ENCODE results near the gene SCN1A. TPM values are rescaled to one million over a fixed set of nuclear protein-coding genes. Genes with fewer than 3 reads are reported as not detected.

Gene SCN1A
- total and polyA plus RNA-seq, 2 of the 13 experiments (the other 11 are each of a cell fraction or from before 2014, with no cell fraction given) = 19.9 to 39.4 TPM

DNA sequence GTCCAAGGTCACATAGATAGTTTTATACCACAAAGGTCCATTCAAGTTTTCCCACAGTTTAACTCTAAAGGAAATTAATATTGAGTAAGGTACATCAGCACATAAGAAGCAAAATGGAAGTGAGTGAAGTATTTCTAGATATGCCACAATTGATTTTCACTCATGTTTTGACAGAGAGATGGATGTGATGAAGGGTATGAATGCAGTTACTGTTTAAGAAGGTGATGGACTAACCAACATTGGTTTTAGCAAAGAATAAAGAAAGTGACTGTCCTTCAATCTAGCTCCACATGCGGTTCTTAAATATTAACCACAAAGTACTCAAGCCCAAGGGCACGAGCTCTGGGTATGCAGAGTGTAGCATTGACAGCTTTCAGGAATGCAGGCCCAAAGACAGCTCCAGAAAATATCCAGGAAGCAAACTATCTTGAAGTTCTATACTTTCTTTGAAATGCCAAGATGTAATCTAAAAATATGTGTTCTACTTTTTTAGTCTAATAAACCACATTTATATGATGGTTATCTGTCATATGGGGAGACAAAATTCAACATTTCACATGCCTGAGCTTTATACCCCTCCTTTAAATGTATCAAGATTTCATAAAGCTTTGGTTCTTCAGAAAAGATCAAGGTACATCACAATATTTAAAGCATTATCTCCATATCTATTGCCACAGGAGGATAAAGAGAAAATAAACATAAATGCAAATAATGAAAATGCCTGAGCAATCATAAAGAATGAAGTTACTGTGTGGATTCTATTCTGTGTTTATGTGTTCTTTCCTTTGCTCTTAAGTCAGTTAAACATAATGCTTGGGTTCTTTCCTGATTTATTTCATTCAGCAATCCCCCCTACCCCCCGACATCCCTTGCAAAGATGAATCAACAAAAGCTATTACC is 6.7 kb upstream of the SCN1A start (continued):
- TF ChIP-seq, protein P1, sequence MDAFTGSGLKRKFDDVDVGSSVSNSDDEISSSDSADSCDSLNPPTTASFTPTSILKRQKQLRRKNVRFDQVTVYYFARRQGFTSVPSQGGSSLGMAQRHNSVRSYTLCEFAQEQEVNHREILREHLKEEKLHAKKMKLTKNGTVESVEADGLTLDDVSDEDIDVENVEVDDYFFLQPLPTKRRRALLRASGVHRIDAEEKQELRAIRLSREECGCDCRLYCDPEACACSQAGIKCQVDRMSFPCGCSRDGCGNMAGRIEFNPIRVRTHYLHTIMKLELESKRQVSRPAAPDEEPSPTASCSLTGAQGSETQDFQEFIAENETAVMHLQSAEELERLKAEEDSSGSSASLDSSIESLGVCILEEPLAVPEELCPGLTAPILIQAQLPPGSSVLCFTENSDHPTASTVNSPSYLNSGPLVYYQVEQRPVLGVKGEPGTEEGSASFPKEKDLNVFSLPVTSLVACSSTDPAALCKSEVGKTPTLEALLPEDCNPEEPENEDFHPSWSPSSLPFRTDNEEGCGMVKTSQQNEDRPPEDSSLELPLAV (CRISPR knock-in tag; conservative IDR thresholded peaks at IDR 0.05; ENCODE audit: low read depth) = no peak
- TF ChIP-seq RAD21 (CRISPR knock-in tag; IDR thresholded peaks at IDR 0.05) (no peak), FOXK1 (CRISPR knock-in tag; IDR thresholded peaks at IDR 0.05; ENCODE audit: borderline replicate concordance, low read depth) (no peak; the same call in none of the 2 replicates), ZNF768 (CRISPR knock-in tag; IDR thresholded peaks at IDR 0.05) (no peak), NCOA2 (CRISPR knock-in tag; IDR thresholded peaks at IDR 0.05) (peak; percentile 97), MIXL1 (CRISPR knock-in tag; IDR thresholded peaks at IDR 0.05) (peak; percentile 94), ZNF569 (CRISPR knock-in tag; IDR thresholded peaks at IDR 0.05; ENCODE audit: borderline replicate concordance) (no peak)
- TF ChIP-seq, protein P2, sequence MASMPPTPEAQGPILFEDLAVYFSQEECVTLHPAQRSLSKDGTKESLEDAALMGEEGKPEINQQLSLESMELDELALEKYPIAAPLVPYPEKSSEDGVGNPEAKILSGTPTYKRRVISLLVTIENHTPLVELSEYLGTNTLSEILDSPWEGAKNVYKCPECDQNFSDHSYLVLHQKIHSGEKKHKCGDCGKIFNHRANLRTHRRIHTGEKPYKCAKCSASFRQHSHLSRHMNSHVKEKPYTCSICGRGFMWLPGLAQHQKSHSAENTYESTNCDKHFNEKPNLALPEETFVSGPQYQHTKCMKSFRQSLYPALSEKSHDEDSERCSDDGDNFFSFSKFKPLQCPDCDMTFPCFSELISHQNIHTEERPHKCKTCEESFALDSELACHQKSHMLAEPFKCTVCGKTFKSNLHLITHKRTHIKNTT (CRISPR knock-in tag; IDR thresholded peaks at IDR 0.05) = no peak
- TF ChIP-seq, protein P3, sequence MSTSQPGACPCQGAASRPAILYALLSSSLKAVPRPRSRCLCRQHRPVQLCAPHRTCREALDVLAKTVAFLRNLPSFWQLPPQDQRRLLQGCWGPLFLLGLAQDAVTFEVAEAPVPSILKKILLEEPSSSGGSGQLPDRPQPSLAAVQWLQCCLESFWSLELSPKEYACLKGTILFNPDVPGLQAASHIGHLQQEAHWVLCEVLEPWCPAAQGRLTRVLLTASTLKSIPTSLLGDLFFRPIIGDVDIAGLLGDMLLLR (CRISPR knock-in tag; IDR thresholded peaks at IDR 0.05) = no peak
- TF ChIP-seq, protein P4, sequence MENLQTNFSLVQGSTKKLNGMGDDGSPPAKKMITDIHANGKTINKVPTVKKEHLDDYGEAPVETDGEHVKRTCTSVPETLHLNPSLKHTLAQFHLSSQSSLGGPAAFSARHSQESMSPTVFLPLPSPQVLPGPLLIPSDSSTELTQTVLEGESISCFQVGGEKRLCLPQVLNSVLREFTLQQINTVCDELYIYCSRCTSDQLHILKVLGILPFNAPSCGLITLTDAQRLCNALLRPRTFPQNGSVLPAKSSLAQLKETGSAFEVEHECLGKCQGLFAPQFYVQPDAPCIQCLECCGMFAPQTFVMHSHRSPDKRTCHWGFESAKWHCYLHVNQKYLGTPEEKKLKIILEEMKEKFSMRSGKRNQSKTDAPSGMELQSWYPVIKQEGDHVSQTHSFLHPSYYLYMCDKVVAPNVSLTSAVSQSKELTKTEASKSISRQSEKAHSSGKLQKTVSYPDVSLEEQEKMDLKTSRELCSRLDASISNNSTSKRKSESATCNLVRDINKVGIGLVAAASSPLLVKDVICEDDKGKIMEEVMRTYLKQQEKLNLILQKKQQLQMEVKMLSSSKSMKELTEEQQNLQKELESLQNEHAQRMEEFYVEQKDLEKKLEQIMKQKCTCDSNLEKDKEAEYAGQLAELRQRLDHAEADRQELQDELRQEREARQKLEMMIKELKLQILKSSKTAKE (CRISPR knock-in tag; IDR thresholded peaks at IDR 0.05; ENCODE audit: borderline replicate concordance) = no peak
- TF ChIP-seq, protein P5, sequence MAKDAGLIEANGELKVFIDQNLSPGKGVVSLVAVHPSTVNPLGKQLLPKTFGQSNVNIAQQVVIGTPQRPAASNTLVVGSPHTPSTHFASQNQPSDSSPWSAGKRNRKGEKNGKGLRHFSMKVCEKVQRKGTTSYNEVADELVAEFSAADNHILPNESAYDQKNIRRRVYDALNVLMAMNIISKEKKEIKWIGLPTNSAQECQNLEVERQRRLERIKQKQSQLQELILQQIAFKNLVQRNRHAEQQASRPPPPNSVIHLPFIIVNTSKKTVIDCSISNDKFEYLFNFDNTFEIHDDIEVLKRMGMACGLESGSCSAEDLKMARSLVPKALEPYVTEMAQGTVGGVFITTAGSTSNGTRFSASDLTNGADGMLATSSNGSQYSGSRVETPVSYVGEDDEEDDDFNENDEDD (CRISPR knock-in tag; IDR thresholded peaks at IDR 0.05; ENCODE audit: borderline replicate concordance) = peak; percentile 37; the same call in 1 of the 2 replicates
- TF ChIP-seq, protein P6, sequence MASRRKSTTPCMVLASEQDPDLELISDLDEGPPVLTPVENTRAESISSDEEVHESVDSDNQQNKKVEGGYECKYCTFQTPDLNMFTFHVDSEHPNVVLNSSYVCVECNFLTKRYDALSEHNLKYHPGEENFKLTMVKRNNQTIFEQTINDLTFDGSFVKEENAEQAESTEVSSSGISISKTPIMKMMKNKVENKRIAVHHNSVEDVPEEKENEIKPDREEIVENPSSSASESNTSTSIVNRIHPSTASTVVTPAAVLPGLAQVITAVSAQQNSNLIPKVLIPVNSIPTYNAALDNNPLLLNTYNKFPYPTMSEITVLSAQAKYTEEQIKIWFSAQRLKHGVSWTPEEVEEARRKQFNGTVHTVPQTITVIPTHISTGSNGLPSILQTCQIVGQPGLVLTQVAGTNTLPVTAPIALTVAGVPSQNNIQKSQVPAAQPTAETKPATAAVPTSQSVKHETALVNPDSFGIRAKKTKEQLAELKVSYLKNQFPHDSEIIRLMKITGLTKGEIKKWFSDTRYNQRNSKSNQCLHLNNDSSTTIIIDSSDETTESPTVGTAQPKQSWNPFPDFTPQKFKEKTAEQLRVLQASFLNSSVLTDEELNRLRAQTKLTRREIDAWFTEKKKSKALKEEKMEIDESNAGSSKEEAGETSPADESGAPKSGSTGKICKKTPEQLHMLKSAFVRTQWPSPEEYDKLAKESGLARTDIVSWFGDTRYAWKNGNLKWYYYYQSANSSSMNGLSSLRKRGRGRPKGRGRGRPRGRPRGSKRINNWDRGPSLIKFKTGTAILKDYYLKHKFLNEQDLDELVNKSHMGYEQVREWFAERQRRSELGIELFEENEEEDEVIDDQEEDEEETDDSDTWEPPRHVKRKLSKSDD (CRISPR knock-in tag; IDR thresholded peaks at IDR 0.05; ENCODE audit: low read depth) = peak; percentile 53; the same call in 1 of the 2 replicates
- TF ChIP-seq, protein P7, sequence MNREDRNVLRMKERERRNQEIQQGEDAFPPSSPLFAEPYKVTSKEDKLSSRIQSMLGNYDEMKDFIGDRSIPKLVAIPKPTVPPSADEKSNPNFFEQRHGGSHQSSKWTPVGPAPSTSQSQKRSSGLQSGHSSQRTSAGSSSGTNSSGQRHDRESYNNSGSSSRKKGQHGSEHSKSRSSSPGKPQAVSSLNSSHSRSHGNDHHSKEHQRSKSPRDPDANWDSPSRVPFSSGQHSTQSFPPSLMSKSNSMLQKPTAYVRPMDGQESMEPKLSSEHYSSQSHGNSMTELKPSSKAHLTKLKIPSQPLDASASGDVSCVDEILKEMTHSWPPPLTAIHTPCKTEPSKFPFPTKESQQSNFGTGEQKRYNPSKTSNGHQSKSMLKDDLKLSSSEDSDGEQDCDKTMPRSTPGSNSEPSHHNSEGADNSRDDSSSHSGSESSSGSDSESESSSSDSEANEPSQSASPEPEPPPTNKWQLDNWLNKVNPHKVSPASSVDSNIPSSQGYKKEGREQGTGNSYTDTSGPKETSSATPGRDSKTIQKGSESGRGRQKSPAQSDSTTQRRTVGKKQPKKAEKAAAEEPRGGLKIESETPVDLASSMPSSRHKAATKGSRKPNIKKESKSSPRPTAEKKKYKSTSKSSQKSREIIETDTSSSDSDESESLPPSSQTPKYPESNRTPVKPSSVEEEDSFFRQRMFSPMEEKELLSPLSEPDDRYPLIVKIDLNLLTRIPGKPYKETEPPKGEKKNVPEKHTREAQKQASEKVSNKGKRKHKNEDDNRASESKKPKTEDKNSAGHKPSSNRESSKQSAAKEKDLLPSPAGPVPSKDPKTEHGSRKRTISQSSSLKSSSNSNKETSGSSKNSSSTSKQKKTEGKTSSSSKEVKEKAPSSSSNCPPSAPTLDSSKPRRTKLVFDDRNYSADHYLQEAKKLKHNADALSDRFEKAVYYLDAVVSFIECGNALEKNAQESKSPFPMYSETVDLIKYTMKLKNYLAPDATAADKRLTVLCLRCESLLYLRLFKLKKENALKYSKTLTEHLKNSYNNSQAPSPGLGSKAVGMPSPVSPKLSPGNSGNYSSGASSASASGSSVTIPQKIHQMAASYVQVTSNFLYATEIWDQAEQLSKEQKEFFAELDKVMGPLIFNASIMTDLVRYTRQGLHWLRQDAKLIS (CRISPR knock-in tag; IDR thresholded peaks at IDR 0.05) = peak; percentile 78; the same call in 1 of the 2 replicates
